ENCODE results near the gene ADGRV1.
"Not testable (repeated sequence)": the region's sequence is repeated elsewhere in the genome, so short reads cannot be mapped to it uniquely, and the experiment has no call there.

Gene ADGRV1

DNA sequence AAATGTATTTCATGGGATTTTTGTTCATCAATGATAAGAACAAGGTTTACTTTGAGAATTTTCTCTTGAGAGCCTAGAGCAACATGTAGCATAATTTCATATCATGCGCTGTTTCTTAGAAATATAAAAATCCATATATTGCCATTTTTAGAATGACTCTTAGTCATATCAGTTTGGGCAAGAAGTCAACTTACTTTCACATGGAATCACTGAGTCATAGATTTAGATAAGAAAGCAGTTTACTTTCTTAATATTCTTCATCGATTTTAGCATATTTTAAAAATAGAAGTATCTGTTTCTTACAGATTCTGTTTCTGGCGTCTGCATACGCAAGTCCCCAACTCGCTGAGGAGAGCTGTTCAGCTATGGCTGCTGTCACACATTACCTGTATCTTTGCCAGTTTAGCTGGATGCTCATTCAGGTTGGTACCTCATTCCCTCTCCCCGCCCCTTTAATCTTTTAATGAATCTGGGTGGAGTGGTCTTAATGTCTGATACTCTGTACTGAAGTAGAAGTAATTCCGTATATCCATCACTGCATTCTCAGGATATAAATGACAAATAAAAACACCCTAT is 406.6 kb downstream of the ADGRV1 start:
- no peaks in the 10 kb centered on the region for H3K27me3 ChIP-seq

DNA sequence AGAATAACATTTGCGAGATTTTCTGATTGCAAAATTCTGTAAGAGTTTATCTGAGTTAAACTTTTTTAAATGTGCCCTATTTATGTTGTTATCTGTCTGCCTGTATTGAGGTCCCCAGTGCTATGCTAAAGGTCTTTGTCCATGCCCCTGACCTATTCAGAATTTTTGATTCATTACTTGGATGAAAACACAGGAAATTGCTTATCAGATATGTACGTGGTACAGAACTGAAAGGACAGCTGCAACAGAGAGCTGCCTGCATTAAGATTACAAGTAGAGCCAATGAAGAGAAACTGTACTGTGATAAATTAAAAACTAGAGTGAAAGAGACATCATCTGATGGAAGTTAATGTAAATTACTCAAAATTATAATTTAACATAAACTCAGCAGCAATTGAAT is 408.8 kb downstream of the ADGRV1 start:
- Histone ChIP-seq H4K20me1 (no peaks in the 10 kb centered on the region), H3K27me3 (no peaks in the 10 kb centered on the region), H3K27ac (no peak overlapping the region), H3K4me1 (peaks cover 15% of the 10 kb centered on the region), H3K4me2 (0 out of 2 replicates have a peak overlapping the region, but pooled peaks have one; percentile 17), H3K4me3 (no peak overlapping the region), H3K9ac (no peak overlapping the region), H3K9me3 (peaks cover 9% of the 10 kb centered on the region), H3K36me3 (no peaks in the 10 kb centered on the region)
- no peak for TF ChIP-seq Cebpa-rat (IDR thresholded peaks at IDR 0.05)

More for the DNA sequence above, 406.6 kb downstream of the ADGRV1 start:
- H3K4me2 ChIP-seq = no peak overlapping the region
- no peak overlapping the region for H3K9ac ChIP-seq
- no peaks in the 10 kb centered on the region for H4K20me1 ChIP-seq
- TF ChIP-seq Cebpa-rat (IDR thresholded peaks at IDR 0.05) = no peak
- peaks cover 15% of the 10 kb centered on the region for H3K4me1 ChIP-seq
- H3K4me3 ChIP-seq = no peak overlapping the region
- H3K36me3 ChIP-seq = no peaks in the 10 kb centered on the region
- H3K27ac ChIP-seq = no peak overlapping the region
- H3K9me3 ChIP-seq = peaks cover 6% of the 10 kb centered on the region

DNA sequence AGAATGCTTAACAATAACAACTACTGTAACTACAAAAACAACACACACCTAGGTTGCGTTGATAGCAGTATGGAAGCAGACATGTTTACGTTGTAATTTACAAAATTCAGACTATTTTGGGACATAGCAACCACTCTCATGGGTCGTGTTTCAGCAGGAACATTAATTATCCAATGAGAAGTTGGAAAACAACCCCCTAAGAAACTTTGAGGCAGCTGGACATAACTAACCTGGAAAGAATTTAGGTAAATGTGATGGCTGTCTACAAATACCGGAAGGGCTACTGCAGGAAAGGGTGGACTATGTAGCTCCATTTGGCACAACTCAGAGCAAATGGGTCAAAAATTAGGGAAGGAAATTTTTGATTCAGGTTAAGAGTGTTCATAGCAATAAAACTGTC is 409.3 kb downstream of the ADGRV1 start:
- Histone ChIP-seq H3K4me2 (peak overlapping the region; percentile 17; the same call in 1 of the 2 replicates), H3K4me1 (peaks cover 15% of the 10 kb centered on the region), H3K9ac (no peak overlapping the region), H3K9me3 (peaks cover 9% of the 10 kb centered on the region), H3K4me3 (no peak overlapping the region), H3K27me3 (no peaks in the 10 kb centered on the region), H3K27ac (no peak overlapping the region), H4K20me1 (no peaks in the 10 kb centered on the region), H3K36me3 (no peaks in the 10 kb centered on the region)
- TF ChIP-seq Cebpa-rat (IDR thresholded peaks at IDR 0.05) = no peak

DNA sequence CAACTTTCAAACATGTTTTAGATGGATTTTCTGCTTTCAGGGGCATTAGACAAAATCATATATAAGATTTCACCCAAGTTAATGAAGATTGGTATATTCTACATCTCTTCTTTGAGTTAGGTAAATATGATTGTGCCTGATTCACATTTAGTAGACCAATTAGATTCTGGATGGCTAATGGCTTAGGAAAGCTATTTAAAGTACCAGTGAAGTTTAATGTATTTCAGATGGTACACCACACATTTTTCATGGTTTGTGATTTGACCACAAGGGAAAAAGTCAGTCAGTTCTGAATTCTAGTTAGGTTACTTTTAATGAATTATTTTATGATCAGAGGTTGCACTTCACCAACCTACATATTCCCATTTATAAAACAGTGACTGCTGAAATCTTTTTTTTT is 409.7 kb downstream of the ADGRV1 start:
- no peaks in the 10 kb centered on the region for H4K20me1 ChIP-seq
- no peak overlapping the region for H3K27ac ChIP-seq

DNA sequence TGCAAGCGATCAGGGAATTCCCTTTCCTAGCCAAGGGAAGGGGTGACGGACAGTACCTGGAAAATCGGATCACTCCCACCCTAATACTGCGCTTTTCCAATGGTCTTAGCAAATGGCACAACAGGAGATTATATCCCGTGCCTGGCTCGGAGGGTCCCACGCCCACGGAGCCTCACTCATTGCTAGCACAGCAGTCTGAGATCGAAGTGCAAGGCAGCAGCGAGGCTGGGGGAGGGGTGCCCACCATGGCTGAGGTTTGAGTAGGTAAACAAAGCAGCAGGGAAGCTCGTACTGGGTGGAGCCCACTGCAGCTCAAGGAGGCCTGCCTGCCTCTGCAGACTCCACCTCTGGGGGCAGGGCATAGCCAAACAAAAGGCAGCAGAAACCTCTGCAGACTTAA is 411.3 kb downstream of the ADGRV1 start:
- not testable (repeated sequence) for H3K27ac ChIP-seq, H3K27me3 ChIP-seq, H3K36me3 ChIP-seq, H4K20me1 ChIP-seq, H3K4me2 ChIP-seq, H3K9ac ChIP-seq, H3K4me3 ChIP-seq, H3K9me3 ChIP-seq
- H3K4me1 ChIP-seq = peaks cover 15% of the 10 kb centered on the region

More for the DNA sequence above, 409.7 kb downstream of the ADGRV1 start:
- Histone ChIP-seq H3K4me2 (peak overlapping the region; percentile 17), H3K4me1 (peaks cover 15% of the 10 kb centered on the region), H3K9me3 (peaks cover 9% of the 10 kb centered on the region), H3K4me3 (no peak overlapping the region), H3K9ac (no peak overlapping the region), H3K36me3 (no peaks in the 10 kb centered on the region), H3K27me3 (no peaks in the 10 kb centered on the region)
- TF ChIP-seq Cebpa-rat (IDR thresholded peaks at IDR 0.05) = no peak

DNA sequence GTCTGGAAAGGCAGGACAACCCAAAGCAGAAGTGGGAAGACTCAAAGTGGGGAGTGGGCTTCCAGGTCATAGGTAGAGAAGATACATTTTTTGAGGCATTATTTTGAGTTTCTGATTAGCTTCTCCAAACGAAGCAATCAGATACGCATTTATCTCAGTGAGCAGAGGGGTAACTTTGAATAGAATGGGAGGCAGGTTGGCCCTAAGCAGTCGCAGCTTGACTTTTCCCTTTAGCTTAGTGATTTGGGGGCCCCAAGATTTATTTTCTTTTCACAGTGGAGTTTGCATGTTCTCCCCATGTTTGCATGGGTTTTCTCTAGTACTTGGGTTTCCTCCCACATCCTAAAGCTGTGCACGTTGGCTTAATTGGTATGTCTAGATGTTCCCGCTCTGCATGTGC is 422.6 kb downstream of the ADGRV1 start:
- Histone ChIP-seq H4K20me1 (no peaks in the 10 kb centered on the region), H3K27me3 (no peaks in the 10 kb centered on the region), H3K9me3 (no peaks in the 10 kb centered on the region), H3K9ac (no peak overlapping the region), H3K4me3 (no peak overlapping the region), H3K4me2 (no peak overlapping the region), H3K36me3 (no peaks in the 10 kb centered on the region), H3K4me1 (peaks cover 5% of the 10 kb centered on the region; the same call in 1 of the 2 replicates), H3K27ac (no peak overlapping the region)
- TF ChIP-seq Cebpa-rat (IDR thresholded peaks at IDR 0.05) = no peak

DNA sequence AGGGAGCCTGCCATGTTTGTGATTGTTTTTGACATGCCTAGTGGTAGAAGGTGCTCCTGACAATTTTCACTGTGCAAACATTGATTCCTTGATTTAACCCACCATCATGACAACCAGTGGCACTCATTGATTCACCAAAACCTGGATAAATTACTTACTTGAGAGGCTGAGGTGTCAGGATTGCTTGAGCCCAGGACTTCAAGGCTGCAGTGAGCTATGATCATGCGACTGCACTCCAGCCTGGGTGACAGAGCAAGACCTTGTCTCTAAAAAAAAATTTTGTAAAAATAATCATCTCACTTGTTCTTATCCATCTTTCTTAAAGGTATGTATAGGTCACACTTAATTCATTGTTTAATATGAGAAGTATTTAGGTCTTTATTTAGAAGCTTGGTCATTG is 423.2 kb downstream of the ADGRV1 start:
- Histone ChIP-seq H3K36me3 (no peaks in the 10 kb centered on the region), H3K9ac (no peak overlapping the region), H3K4me2 (no peak overlapping the region), H3K4me3 (no peak overlapping the region), H3K4me1 (peaks cover under 1% of the 10 kb centered on the region; the same call in 1 of the 2 replicates), H3K27ac (no peak overlapping the region), H4K20me1 (no peaks in the 10 kb centered on the region), H3K27me3 (no peaks in the 10 kb centered on the region), H3K9me3 (no peaks in the 10 kb centered on the region)
- TF ChIP-seq Cebpa-rat (IDR thresholded peaks at IDR 0.05) = no peak

DNA sequence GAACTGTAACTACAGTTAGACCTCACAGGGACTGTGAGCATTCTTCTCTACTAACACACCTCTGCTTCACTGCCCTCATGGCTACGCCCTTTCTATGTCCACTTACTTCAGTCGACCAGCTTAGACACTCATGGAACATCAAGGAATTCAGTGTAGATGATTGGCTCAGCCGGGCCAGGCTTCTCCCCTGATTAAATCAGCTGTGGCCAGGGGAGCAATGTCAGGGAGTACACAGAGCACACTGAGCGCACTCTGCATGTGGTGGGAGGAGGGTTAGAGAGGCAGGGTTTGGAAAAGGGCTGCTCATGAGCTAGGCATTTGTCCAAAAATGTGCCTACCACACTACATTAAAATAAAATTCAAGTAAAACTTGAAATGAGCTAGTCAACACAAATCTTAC is 424.0 kb downstream of the ADGRV1 start:
- H3K4me3 ChIP-seq = no peak overlapping the region
- H3K9me3 ChIP-seq = no peaks in the 10 kb centered on the region
- TF ChIP-seq Cebpa-rat (IDR thresholded peaks at IDR 0.05) = no peak
- H3K27ac ChIP-seq = no peak overlapping the region
- H4K20me1 ChIP-seq = no peaks in the 10 kb centered on the region
- no peaks in the 10 kb centered on the region for H3K36me3 ChIP-seq
- H3K4me1 ChIP-seq = no peaks in the 10 kb centered on the region
- H3K9ac ChIP-seq = no peak overlapping the region
- no peaks in the 10 kb centered on the region for H3K27me3 ChIP-seq
- no peak overlapping the region for H3K4me2 ChIP-seq

DNA sequence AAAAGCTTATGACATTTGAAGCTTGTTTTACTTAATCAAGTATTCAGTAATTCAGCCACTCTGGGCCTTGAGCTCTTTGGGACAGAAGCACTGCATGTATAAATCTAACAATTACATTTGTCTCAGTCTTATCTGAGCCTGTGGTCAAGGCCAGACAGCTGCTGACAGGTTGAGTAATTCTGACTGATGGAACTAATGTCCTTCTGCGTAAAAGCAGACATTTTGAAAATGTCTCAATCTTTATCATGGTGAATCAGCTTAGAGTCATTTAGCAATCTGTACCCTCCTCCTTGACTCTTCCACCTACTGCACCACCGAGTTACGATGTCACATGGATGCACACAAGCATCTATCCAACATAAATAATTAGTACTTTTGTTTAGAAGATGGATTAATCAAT is 424.6 kb downstream of the ADGRV1 start:
- no peaks in the 10 kb centered on the region for H3K36me3 ChIP-seq
- no peak overlapping the region for H3K4me2 ChIP-seq
- H3K4me3 ChIP-seq = no peak overlapping the region
- no peak for TF ChIP-seq Cebpa-rat (IDR thresholded peaks at IDR 0.05)
- no peaks in the 10 kb centered on the region for H3K27me3 ChIP-seq
- no peak overlapping the region for H3K27ac ChIP-seq
- no peaks in the 10 kb centered on the region for H4K20me1 ChIP-seq
- H3K4me1 ChIP-seq = no peaks in the 10 kb centered on the region
- no peaks in the 10 kb centered on the region for H3K9me3 ChIP-seq
- no peak overlapping the region for H3K9ac ChIP-seq

DNA sequence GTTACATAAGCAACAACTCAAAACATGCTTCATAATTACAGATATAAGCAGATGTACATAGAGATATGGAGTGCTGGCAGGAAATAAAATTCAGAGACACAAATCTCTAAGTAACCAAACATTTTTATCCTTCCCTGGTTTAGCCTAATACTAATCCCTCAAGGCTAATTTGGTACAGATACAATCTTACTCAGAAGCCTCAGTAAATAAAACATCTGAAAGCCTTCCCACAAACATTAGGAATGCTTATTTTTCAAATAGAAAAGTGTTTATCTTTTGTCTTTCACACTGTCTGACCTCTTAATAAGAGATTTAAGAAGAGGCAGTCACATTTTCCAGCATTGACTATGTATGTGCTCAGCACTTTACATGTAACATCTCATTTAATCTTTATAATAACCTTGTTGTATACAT is 425.1 kb downstream of the ADGRV1 start:
- no peak overlapping the region for H3K4me2 ChIP-seq
- no peaks in the 10 kb centered on the region for H3K27me3 ChIP-seq
- no peak for TF ChIP-seq Cebpa-rat (IDR thresholded peaks at IDR 0.05)
- H4K20me1 ChIP-seq = no peaks in the 10 kb centered on the region
- H3K27ac ChIP-seq = no peak overlapping the region
- H3K36me3 ChIP-seq = no peaks in the 10 kb centered on the region
- no peaks in the 10 kb centered on the region for H3K4me1 ChIP-seq
- H3K4me3 ChIP-seq = no peak overlapping the region
- H3K9me3 ChIP-seq = no peaks in the 10 kb centered on the region
- H3K9ac ChIP-seq = no peak overlapping the region

DNA sequence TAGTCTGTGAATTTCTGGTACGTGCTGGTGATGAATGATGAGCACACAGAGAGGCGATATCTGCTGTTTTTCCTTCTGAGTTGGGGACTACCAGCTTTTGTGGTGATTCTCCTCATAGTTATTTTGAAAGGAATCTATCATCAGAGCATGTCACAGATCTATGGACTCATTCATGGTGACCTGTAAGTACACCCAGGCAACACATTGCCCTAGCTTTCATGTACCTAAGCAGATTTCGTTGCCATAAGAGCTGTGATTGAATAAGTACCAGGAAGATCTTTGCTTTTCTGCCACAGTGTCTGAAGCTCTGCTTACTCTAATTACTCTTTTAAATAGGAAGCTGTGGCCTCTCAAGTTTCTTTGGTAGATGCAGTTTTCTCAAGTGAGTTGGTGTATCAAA is 426.7 kb downstream of the ADGRV1 start:
- H3K4me2 ChIP-seq = no peak overlapping the region
- H3K27me3 ChIP-seq = no peaks in the 10 kb centered on the region
- no peaks in the 10 kb centered on the region for H3K36me3 ChIP-seq
- H4K20me1 ChIP-seq = no peaks in the 10 kb centered on the region
- H3K9ac ChIP-seq = no peak overlapping the region
- H3K9me3 ChIP-seq = no peaks in the 10 kb centered on the region
- TF ChIP-seq Cebpa-rat (IDR thresholded peaks at IDR 0.05) = no peak
- no peak overlapping the region for H3K4me3 ChIP-seq
- H3K27ac ChIP-seq = no peak overlapping the region
- H3K4me1 ChIP-seq = no peaks in the 10 kb centered on the region
